ENCODE results near the gene IGFL2. TPM values are rescaled to one million over a fixed set of nuclear protein-coding genes. Genes with fewer than 3 reads are reported as not detected.
"Not testable (repeated sequence)": the region's sequence is repeated elsewhere in the genome, so short reads cannot be mapped to it uniquely, and the experiment has no call there.

The IGFL2 gene
- total RNA-seq, 3 donors from 2014 or later, result 0.38 to 0.53 TPM; not detected in 1

DNA sequence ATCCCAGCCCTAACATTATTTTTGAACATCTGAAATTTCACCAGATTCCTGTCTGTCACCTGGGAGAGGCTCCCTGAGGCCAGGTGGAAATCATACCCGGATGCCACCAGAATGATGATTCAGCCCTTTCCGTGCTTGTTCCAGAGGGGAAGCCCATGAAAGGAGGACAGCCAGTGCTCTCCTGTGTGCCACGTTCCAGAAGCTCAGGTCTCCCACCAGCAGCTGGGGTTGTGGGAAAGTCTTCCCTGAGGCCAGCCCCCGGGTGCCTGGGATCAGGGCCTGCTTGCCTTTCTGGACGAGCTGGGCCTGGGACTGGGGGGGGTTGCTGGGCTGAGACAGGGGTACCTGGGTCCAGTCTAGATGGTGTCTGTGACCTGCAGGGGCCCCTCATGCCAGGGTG lies 56.0 kb downstream of the IGFL2 start:
- H3K36me3 ChIP-seq (ENCODE audit: low read depth), result no peaks in the 10 kb centered on the region
- ATAC-seq (no peak), DNase-seq (no peak)
- H3K4me3 ChIP-seq, result no peak overlapping the region
- no peaks in the 10 kb centered on the region for H3K9me3 ChIP-seq
- intact Hi-C loops (cut with DNase I, micrococcal nuclease), result no loop called here
- TF ChIP-seq CTCF (IDR thresholded peaks at IDR 0.05), result no peak
- no peaks in the 10 kb centered on the region for H3K4me1 ChIP-seq (ENCODE audit: low read depth)

GRCh38 chr19:46205183-46205984 lies 57.3 kb downstream of the IGFL2 start:
- H3K9me3 ChIP-seq, result no peaks in the 10 kb centered on the region
- no peaks in the 10 kb centered on the region for H3K36me3 ChIP-seq (ENCODE audit: low read depth)
- intact Hi-C loops (cut with DNase I, micrococcal nuclease), result no loop called here
- no peak for TF ChIP-seq CTCF (IDR thresholded peaks at IDR 0.05)
- no peaks in the 10 kb centered on the region for H3K4me1 ChIP-seq (ENCODE audit: low read depth)
- no peak for ATAC-seq
- H3K4me3 ChIP-seq, result no peak overlapping the region
- DNase-seq, result no peak

GRCh38 chr19:46206176-46206575 lies 58.1 kb downstream of the IGFL2 start:
- intact Hi-C loops (cut with DNase I, micrococcal nuclease), result no loop called here
- Histone ChIP-seq H3K9me3 (no peaks in the 10 kb centered on the region), H3K4me1 (ENCODE audit: low read depth) (no peaks in the 10 kb centered on the region), H3K4me3 (no peak overlapping the region), H3K36me3 (ENCODE audit: low read depth) (no peaks in the 10 kb centered on the region)
- DNase-seq (no peak), ATAC-seq (no peak)
- no peak for TF ChIP-seq CTCF (IDR thresholded peaks at IDR 0.05)

DNA sequence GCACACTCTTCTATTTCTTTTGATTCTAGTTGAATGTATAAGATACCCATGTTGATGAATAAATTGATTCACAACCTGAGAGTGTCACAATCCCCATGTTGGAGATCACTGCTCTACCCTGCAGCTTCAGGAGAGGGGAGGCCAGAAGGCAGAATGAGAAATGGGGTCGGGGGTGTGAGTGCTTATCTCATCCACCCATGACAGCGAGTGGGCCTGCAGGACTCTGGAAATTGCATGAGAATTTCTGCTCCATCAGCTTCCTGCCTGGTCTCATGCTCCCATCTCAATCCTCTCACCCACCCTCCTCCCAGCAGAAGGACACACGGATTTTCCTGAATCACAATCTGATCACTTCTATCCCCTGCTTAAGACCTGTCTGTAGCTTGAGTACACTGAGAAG lies 58.6 kb downstream of the IGFL2 start:
- Histone ChIP-seq H3K9me3 (no peaks in the 10 kb centered on the region), H3K4me3 (no peak overlapping the region), H3K36me3 (ENCODE audit: low read depth) (no peaks in the 10 kb centered on the region), H3K4me1 (ENCODE audit: low read depth) (no peaks in the 10 kb centered on the region)
- no peak for ATAC-seq
- TF ChIP-seq CTCF (IDR thresholded peaks at IDR 0.05), result no peak
- intact Hi-C loops (cut with DNase I, micrococcal nuclease), result no loop called here
- no peak for DNase-seq

DNA sequence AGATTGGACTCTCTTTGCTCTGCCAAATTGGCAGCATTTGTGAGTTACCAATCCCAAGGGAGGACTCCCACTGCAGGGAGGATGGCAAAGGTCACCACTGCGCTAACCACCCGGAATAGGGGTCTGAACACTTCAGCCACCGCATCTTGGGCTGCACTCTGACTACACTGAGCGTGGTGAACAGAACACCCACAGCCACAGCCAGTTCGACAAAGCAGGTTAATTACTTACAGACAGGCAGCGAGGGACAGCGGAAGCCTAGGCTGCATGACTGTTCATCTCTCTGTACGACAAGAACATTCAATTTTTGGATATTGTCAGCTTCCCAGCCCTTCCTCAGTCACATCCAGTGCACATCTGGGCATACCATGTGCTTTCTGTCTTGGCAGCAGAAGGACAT lies 59.8 kb downstream of the IGFL2 start:
- DNase-seq; H3K36me3 ChIP-seq (ENCODE audit: low read depth); H3K4me1 ChIP-seq (ENCODE audit: low read depth); H3K9me3 ChIP-seq; H3K4me3 ChIP-seq; ATAC-seq; intact Hi-C loops (cut with DNase I, micrococcal nuclease): not testable (repeated sequence)

DNA sequence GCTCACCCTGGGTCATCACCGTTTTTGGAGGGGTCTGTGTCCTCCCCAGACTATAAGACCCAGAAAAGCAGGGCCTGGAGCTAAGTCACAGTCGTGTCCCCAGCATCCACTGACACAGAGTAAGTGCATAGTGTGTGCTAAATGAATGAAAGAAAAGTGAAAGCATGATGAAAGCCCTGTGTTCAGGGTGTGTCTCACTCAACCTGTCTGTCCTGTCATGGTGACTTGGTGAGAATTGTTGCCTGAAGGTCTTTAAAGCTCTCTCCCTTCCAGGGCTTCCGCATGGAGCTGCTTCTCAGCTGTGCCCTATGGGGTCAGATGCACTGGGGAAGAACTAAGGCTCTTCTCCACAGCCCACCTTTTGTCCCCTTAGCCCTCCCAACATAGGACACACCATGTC lies 61.0 kb downstream of the IGFL2 start:
- ATAC-seq (peak; percentile 90), DNase-seq (peak in 1 of 3 donors; percentile 17)
- no peak for TF ChIP-seq CTCF (IDR thresholded peaks at IDR 0.05)
- Histone ChIP-seq H3K4me3 (no peak overlapping the region), H3K4me1 (ENCODE audit: low read depth) (no peaks in the 10 kb centered on the region), H3K36me3 (ENCODE audit: low read depth) (no peaks in the 10 kb centered on the region), H3K9me3 (no peaks in the 10 kb centered on the region)
- intact Hi-C loops (cut with DNase I, micrococcal nuclease), result no loop called here
